ENCODE data around the gene POLA1. TPM values are rescaled to one million over a fixed set of nuclear protein-coding genes. Genes with fewer than 3 reads are reported as not detected.

Gene POLA1
- total RNA-seq, 2 donors from 2014 or later = 23.2 to 54.3 TPM

- H3K27ac Mint-ChIP-seq = no peak overlapping the region
- no peak for DNase-seq (ENCODE audit: low spot score)
- no peaks in the 10 kb centered on the region for H3K36me3 Mint-ChIP-seq
- ATAC-seq = no peak
- no peaks in the 10 kb centered on the region for H3K27me3 Mint-ChIP-seq
- H3K4me1 Mint-ChIP-seq (ENCODE audit: low read depth in 2 of 2) = no peaks in the 10 kb centered on the region
- no peak overlapping the region for H3K4me3 Mint-ChIP-seq
- no peaks in the 10 kb centered on the region for H3K9me3 Mint-ChIP-seq
These were observed 197.0 kb downstream of the POLA1 start for GRCh38 chrX:24890677-24891076.

- no peak for ATAC-seq
- no peaks in the 10 kb centered on the region for H3K36me3 Mint-ChIP-seq
- H3K9me3 Mint-ChIP-seq = no peaks in the 10 kb centered on the region
- no peaks in the 10 kb centered on the region for H3K4me1 Mint-ChIP-seq (ENCODE audit: low read depth in 2 of 2)
- H3K27ac Mint-ChIP-seq = no peak overlapping the region
- H3K27me3 Mint-ChIP-seq = no peaks in the 10 kb centered on the region
- DNase-seq (ENCODE audit: low spot score) = no peak
- no peak overlapping the region for H3K4me3 Mint-ChIP-seq
These were observed 205.7 kb downstream of the POLA1 start for GRCh38 chrX:24899391-24899790.

- Mint-ChIP-seq H3K4me1 (ENCODE audit: low read depth in 2 of 2) (no peaks in the 10 kb centered on the region), H3K9me3 (no peaks in the 10 kb centered on the region), H3K4me3 (no peak overlapping the region), H3K36me3 (no peaks in the 10 kb centered on the region), H3K27me3 (no peaks in the 10 kb centered on the region), H3K27ac (no peak overlapping the region)
- no peak for ATAC-seq
- no peak for DNase-seq (ENCODE audit: low spot score)
These were observed 206.5 kb downstream of the POLA1 start for GRCh38 chrX:24900234-24900633.

GRCh38 chrX:24902806-24903205 lies 209.1 kb downstream of the POLA1 start:
- Mint-ChIP-seq H3K4me1 (ENCODE audit: low read depth in 2 of 2) (no peaks in the 10 kb centered on the region), H3K27me3 (no peaks in the 10 kb centered on the region), H3K4me3 (no peak overlapping the region), H3K36me3 (peaks cover 5% of the 10 kb centered on the region), H3K9me3 (no peaks in the 10 kb centered on the region), H3K27ac (no peak overlapping the region)
- ATAC-seq (no peak), DNase-seq (ENCODE audit: low spot score) (no peak)

- H3K9me3 Mint-ChIP-seq = no peaks in the 10 kb centered on the region
- no peak overlapping the region for H3K27ac Mint-ChIP-seq
- no peaks in the 10 kb centered on the region for H3K36me3 Mint-ChIP-seq
- no peaks in the 10 kb centered on the region for H3K27me3 Mint-ChIP-seq
- ATAC-seq (no peak), DNase-seq (ENCODE audit: low spot score) (no peak)
- no peak overlapping the region for H3K4me3 Mint-ChIP-seq
- H3K4me1 Mint-ChIP-seq (ENCODE audit: low read depth in 2 of 2) = no peaks in the 10 kb centered on the region
These were observed 225.0 kb downstream of the POLA1 start for GRCh38 chrX:24918715-24919114.

GRCh38 chrX:24920769-24921168 lies 227.1 kb downstream of the POLA1 start:
- Mint-ChIP-seq H3K27ac (no peak overlapping the region), H3K27me3 (no peaks in the 10 kb centered on the region), H3K9me3 (no peaks in the 10 kb centered on the region), H3K36me3 (no peaks in the 10 kb centered on the region), H3K4me1 (ENCODE audit: low read depth in 2 of 2) (peaks cover 0 to 6% of the 10 kb centered on the region in 2 donors), H3K4me3 (no peak overlapping the region)
- DNase-seq (ENCODE audit: low spot score) (no peak), ATAC-seq (peak in 1 of 2 donors; percentile 56)

GRCh38 chrX:24925430-24925829 lies 231.7 kb downstream of the POLA1 start:
- DNase-seq (ENCODE audit: low spot score) = no peak
- Mint-ChIP-seq H3K27me3 (no peaks in the 10 kb centered on the region), H3K4me3 (no peak overlapping the region), H3K27ac (no peak overlapping the region), H3K9me3 (no peaks in the 10 kb centered on the region), H3K36me3 (no peaks in the 10 kb centered on the region), H3K4me1 (ENCODE audit: low read depth in 2 of 2) (peaks cover 0 to 6% of the 10 kb centered on the region in 2 donors)
- no peak for ATAC-seq

- no peaks in the 10 kb centered on the region for H3K9me3 Mint-ChIP-seq
- H3K4me3 Mint-ChIP-seq = no peak overlapping the region
- H3K4me1 Mint-ChIP-seq (ENCODE audit: low read depth in 2 of 2) = peaks cover 0 to 6% of the 10 kb centered on the region in 2 donors
- no peak overlapping the region for H3K27ac Mint-ChIP-seq
- H3K27me3 Mint-ChIP-seq = no peaks in the 10 kb centered on the region
- H3K36me3 Mint-ChIP-seq = no peaks in the 10 kb centered on the region
- no peak for ATAC-seq
- no peak for DNase-seq (ENCODE audit: low spot score)
These were observed 233.7 kb downstream of the POLA1 start for GRCh38 chrX:24927372-24927771.

GRCh38 chrX:24928114-24928513 lies 234.4 kb downstream of the POLA1 start:
- Mint-ChIP-seq H3K27ac (no peak overlapping the region), H3K36me3 (no peaks in the 10 kb centered on the region), H3K27me3 (no peaks in the 10 kb centered on the region), H3K9me3 (no peaks in the 10 kb centered on the region), H3K4me3 (no peak overlapping the region), H3K4me1 (ENCODE audit: low read depth in 2 of 2) (peaks cover 0 to 6% of the 10 kb centered on the region in 2 donors)
- no peak for DNase-seq (ENCODE audit: low spot score)
- ATAC-seq = no peak

GRCh38 chrX:24934279-24934678 lies 240.6 kb downstream of the POLA1 start:
- Mint-ChIP-seq H3K9me3 (no peaks in the 10 kb centered on the region), H3K36me3 (no peaks in the 10 kb centered on the region), H3K27ac (no peak overlapping the region), H3K4me3 (no peak overlapping the region), H3K27me3 (no peaks in the 10 kb centered on the region), H3K4me1 (ENCODE audit: low read depth in 2 of 2) (no peaks in the 10 kb centered on the region)
- ATAC-seq = no peak
- no peak for DNase-seq (ENCODE audit: low spot score)

GRCh38 chrX:24945009-24945408 lies 251.3 kb downstream of the POLA1 start:
- Mint-ChIP-seq H3K27me3 (no peaks in the 10 kb centered on the region), H3K4me3 (no peak overlapping the region), H3K27ac (no peak overlapping the region), H3K9me3 (no peaks in the 10 kb centered on the region), H3K4me1 (ENCODE audit: low read depth in 2 of 2) (peaks cover 6% of the 10 kb centered on the region in 2 donors), H3K36me3 (no peaks in the 10 kb centered on the region)
- DNase-seq (ENCODE audit: low spot score) (no peak), ATAC-seq (no peak)

GRCh38 chrX:24946369-24946768 lies 252.7 kb downstream of the POLA1 start:
- DNase-seq (ENCODE audit: low spot score) = no peak
- Mint-ChIP-seq H3K9me3 (no peaks in the 10 kb centered on the region), H3K4me1 (ENCODE audit: low read depth in 2 of 2) (peaks cover 6% of the 10 kb centered on the region in 2 donors), H3K27me3 (no peaks in the 10 kb centered on the region), H3K27ac (no peak overlapping the region), H3K36me3 (no peaks in the 10 kb centered on the region), H3K4me3 (no peak overlapping the region)
- no peak for ATAC-seq

- no peak overlapping the region for H3K4me3 Mint-ChIP-seq
- H3K4me1 Mint-ChIP-seq (ENCODE audit: low read depth in 2 of 2) = peaks cover 0 to 7% of the 10 kb centered on the region in 2 donors
- no peak for ATAC-seq
- no peaks in the 10 kb centered on the region for H3K36me3 Mint-ChIP-seq
- no peak overlapping the region for H3K27ac Mint-ChIP-seq
- peaks cover 0 to 4% of the 10 kb centered on the region in 2 donors for H3K27me3 Mint-ChIP-seq
- H3K9me3 Mint-ChIP-seq = no peaks in the 10 kb centered on the region
- DNase-seq (ENCODE audit: low spot score) = no peak
These were observed 261.0 kb downstream of the POLA1 start for GRCh38 chrX:24954732-24955131.

- Mint-ChIP-seq H3K4me3 (no peak overlapping the region), H3K9me3 (no peaks in the 10 kb centered on the region), H3K4me1 (ENCODE audit: low read depth in 2 of 2) (peaks cover 0 to 7% of the 10 kb centered on the region in 2 donors), H3K27ac (no peak overlapping the region), H3K27me3 (peaks cover 0 to 4% of the 10 kb centered on the region in 2 donors), H3K36me3 (no peaks in the 10 kb centered on the region)
- DNase-seq (ENCODE audit: low spot score) (no peak), ATAC-seq (no peak)
These were observed 261.7 kb downstream of the POLA1 start for GRCh38 chrX:24955372-24955930.

GRCh38 chrX:24956828-24957227 lies 263.1 kb downstream of the POLA1 start:
- Mint-ChIP-seq H3K27me3 (peaks cover 0 to 4% of the 10 kb centered on the region in 2 donors), H3K27ac (no peak overlapping the region), H3K4me3 (no peak overlapping the region), H3K4me1 (ENCODE audit: low read depth in 2 of 2) (peaks cover 0 to 7% of the 10 kb centered on the region in 2 donors), H3K36me3 (no peaks in the 10 kb centered on the region), H3K9me3 (no peaks in the 10 kb centered on the region)
- no peak for DNase-seq (ENCODE audit: low spot score)
- no peak for ATAC-seq

All from natural killer cell treated with Interleukin-12 subunit alpha and Interleukin-12 subunit beta and Interleukin-15 and Interleukin-18, amount 100 ng/mL, for 72 hours (primary cell).